Loucy (cell line): ENCODE data around the gene CDT1.
"Not testable (repeated sequence)": the region's sequence is repeated elsewhere in the genome, so short reads cannot be mapped to it uniquely, and the experiment has no call there.

ENCODE experiments used
- H2AFZ ChIP-seq: fragments of 200-600 bp; sonication (generic); 2 replicates; pipeline ENCODE4 v1.6.0; 2016; ENCODE audit warnings: antibody characterized with exemption, mild to moderate bottlenecking, low read length, moderate library complexity
- H3F3A ChIP-seq: fragments of 200-600 bp; 2 replicates; pipeline ENCODE4 v1.6.0; 2016; ENCODE audit warnings: antibody characterized with exemption, low read depth, mild to moderate bottlenecking
- H3K27me3 ChIP-seq: fragments of 200-600 bp; sonication (generic); 2 replicates; pipeline ENCODE4 v1.6.1; 2014; ENCODE audit warnings: low read length, mild to moderate bottlenecking; ENCODE audit not compliant: insufficient read depth, poor library complexity, severe bottlenecking
- H3K36me3 ChIP-seq: fragments of 200-600 bp; sonication (generic); 2 replicates; pipeline ENCODE4 v1.6.1; 2016; ENCODE audit warnings: low read length; ENCODE audit not compliant: insufficient read depth
- H3K4me1 ChIP-seq: fragments of 200-600 bp; sonication (generic); 2 replicates; pipeline ENCODE4 v1.5.1; 2014; ENCODE audit warnings: low read length, mild to moderate bottlenecking; ENCODE audit not compliant: insufficient read depth, poor library complexity, severe bottlenecking
- H3K4me2 ChIP-seq: fragments of 200-600 bp; sonication (generic); 2 replicates; pipeline ENCODE4 v1.6.0; 2014; ENCODE audit warnings: antibody characterized with exemption, low read length, low read depth, mild to moderate bottlenecking; ENCODE audit not compliant: poor library complexity, severe bottlenecking
- H3K4me3 ChIP-seq: fragments of 200-600 bp; sonication (generic); 2 replicates; pipeline ENCODE4 v1.5.1; 2014; ENCODE audit warnings: low read length, mild to moderate bottlenecking, mixed read lengths; ENCODE audit not compliant: poor library complexity, severe bottlenecking
- H3K79me2 ChIP-seq: fragments of 200-600 bp; sonication (generic); 2 replicates; pipeline ENCODE4 v1.6.1; 2014; ENCODE audit warnings: low read length; ENCODE audit not compliant: insufficient read depth
- H3K9ac ChIP-seq: fragments of 200-600 bp; sonication (generic); 2 replicates; pipeline ENCODE4 v1.6.0; 2014; ENCODE audit warnings: mild to moderate bottlenecking, low read depth, low read length, moderate library complexity; ENCODE audit not compliant: poor library complexity, severe bottlenecking
- H3K9me2 ChIP-seq: fragments of 200-600 bp; sonication (generic); replicated peaks from 2 replicates; pipeline ENCODE4 v1.6.1; 2016; ENCODE audit warnings: low read depth, low read length, mixed read lengths
- H3K9me3 ChIP-seq: fragments of 200-600 bp; sonication (generic); 2 replicates; pipeline ENCODE4 v1.6.1; 2014; ENCODE audit warnings: mild to moderate bottlenecking, antibody characterized with exemption, low read length, low read depth; ENCODE audit not compliant: insufficient read depth
- H4K20me1 ChIP-seq: fragments of 200-600 bp; sonication (generic); 2 replicates; pipeline ENCODE4 v1.6.0; 2014; ENCODE audit warnings: antibody characterized with exemption, low read length, mild to moderate bottlenecking; ENCODE audit not compliant: insufficient read depth, poor library complexity, severe bottlenecking
- CTCF ChIP-seq: fragments of 200-600 bp; sonication (generic); conservative IDR thresholded peaks from 2 replicates; pipeline ENCODE4 v1.5.1; 2014; ENCODE audit warnings: mild to moderate bottlenecking, antibody characterized with exemption, low read length
- EZH2phosphoT487 ChIP-seq: fragments of 200-600 bp; IDR thresholded peaks from 2 replicates; pipeline ENCODE4 v1.6.1; 2018; ENCODE audit warnings: antibody characterized with exemption, mild to moderate bottlenecking, moderate library complexity, borderline replicate concordance

Gene CDT1

DNA sequence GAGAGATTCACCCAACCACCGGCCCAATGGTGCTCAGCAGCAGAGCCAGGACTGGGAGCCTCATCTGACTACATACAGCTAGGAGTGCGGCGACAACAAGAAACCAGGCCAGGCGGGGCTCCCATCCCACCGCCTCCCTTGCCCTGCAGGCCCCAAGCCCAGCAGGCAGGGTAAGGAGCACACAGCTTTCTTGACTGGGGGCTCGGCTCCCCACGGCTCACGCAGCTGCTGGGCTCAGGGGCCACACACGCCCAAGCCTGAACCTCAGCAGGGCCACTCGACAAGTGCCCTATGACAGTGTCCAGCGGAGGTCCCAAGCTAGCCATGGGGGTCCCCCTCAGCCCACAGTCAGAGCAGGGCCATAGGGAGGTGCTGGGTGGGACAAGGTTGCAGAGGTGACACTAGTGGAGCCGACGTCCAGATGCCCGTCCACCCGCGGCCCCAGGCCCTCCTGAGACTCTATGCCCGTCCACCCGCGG, 32.3 kb upstream of the CDT1 start:
- H3F3A ChIP-seq = no peaks in the 10 kb centered on the region

GRCh38 chr16:88771781-88772180, 31.8 kb upstream of the CDT1 start:
- not testable (repeated sequence) for H3K4me3 ChIP-seq, H2AFZ ChIP-seq, H3F3A ChIP-seq, H3K9ac ChIP-seq, H3K4me1 ChIP-seq, H3K9me3 ChIP-seq, H3K9me2 ChIP-seq, H3K4me2 ChIP-seq, H3K36me3 ChIP-seq, H3K27me3 ChIP-seq
- peaks cover 43% of the 10 kb centered on the region for H4K20me1 ChIP-seq
- H3K79me2 ChIP-seq = peaks cover 89% of the 10 kb centered on the region

More for the DNA sequence above, 32.3 kb upstream of the CDT1 start:
- peaks cover 89% of the 10 kb centered on the region for H3K79me2 ChIP-seq
- H3K4me1 ChIP-seq = peaks cover 3% of the 10 kb centered on the region
- TF ChIP-seq CTCF (no peak), EZH2phosphoT487 (no peak)
- H3K4me3 ChIP-seq = no peak overlapping the region
- H2AFZ ChIP-seq = no peak overlapping the region
- H3K27me3 ChIP-seq = no peaks in the 10 kb centered on the region
- no peaks in the 10 kb centered on the region for H3K9me2 ChIP-seq
- peak overlapping the region; percentile 50 for H3K4me2 ChIP-seq
- H4K20me1 ChIP-seq = peaks cover 43% of the 10 kb centered on the region
- no peaks in the 10 kb centered on the region for H3K9me3 ChIP-seq
- H3K36me3 ChIP-seq = no peaks in the 10 kb centered on the region
- no peak overlapping the region for H3K9ac ChIP-seq

DNA sequence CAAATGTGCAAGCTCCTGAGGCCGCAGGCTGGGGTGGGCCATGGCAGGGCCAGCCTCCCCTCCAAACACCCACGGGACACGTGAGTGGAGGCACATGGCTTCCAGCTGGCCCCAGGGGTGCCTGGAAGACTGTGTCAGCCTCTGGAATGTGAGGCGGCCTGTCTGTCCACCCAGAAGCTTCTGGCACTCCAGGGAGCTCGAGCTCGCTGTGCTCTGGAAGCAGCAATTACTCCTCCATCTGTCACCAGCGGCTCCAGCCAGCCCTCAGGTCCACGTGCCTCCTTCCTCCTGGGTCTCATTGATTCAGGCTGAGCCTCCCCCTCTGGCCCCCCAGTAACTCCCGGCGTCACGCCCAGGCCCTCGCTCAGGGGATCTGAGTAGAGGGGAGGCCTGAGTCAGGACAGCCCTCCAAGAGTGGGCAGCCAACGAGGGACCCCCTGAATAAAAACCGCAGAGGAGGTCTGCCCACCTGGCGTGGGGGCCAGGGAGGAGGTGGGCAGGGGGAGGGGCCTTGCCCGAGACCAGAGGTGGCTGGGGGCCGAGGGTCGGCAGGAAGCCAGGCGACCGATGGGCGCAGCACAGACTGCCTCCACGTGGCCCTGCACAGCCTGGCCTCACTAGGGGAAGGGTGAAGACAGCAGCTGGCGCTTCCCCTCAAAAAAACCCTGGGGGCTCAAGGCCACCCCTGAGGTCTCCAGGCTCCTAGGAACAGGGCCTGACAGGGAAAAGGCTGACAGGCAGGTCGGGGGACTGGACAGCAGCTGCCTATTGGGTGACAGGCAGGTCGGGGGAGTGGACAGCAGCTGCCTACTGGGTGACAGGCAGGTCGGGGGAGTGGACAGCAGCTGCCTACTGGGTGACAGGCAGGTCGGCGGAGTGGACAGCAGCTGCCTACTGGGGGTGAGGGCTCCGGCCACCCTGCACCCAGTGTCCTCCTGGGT, 30.4 kb upstream of the CDT1 start:
- H3F3A ChIP-seq = no peaks in the 10 kb centered on the region
- no peak overlapping the region for H3K4me3 ChIP-seq
- H3K36me3 ChIP-seq = no peaks in the 10 kb centered on the region
- H2AFZ ChIP-seq = no peak overlapping the region
- H4K20me1 ChIP-seq = peaks cover 33% of the 10 kb centered on the region
- no peaks in the 10 kb centered on the region for H3K9me2 ChIP-seq
- H3K4me1 ChIP-seq = peaks cover 3% of the 10 kb centered on the region
- no peaks in the 10 kb centered on the region for H3K27me3 ChIP-seq
- H3K9ac ChIP-seq = no peak overlapping the region
- H3K4me2 ChIP-seq = no peak overlapping the region
- no peak for TF ChIP-seq EZH2phosphoT487
- TF ChIP-seq CTCF = no peak
- H3K9me3 ChIP-seq = no peaks in the 10 kb centered on the region
- peaks cover 88% of the 10 kb centered on the region for H3K79me2 ChIP-seq
